ENCODE results near the gene LRG1.

The LRG1 gene

GRCh38 chr19:4516939-4517300, 22.9 kb downstream of the LRG1 start:
- Histone ChIP-seq H3K36me3 (ENCODE audit: control insufficient read depth, insufficient read depth, low read length) (no peaks in the 10 kb centered on the region), H3K4me3 (replicated peaks; ENCODE audit: low read depth, low read length) (no peak overlapping the region), H3K27me3 (replicated peaks; ENCODE audit: control insufficient read depth, insufficient read depth, low read length) (no peaks in the 10 kb centered on the region)
- TF ChIP-seq CTCF (IDR thresholded peaks at IDR 0.05; ENCODE audit: insufficient read depth, low read length, poor library complexity, severe bottlenecking): no peak
- no peak for DNase-seq (ENCODE audit: extremely low read depth, insufficient read length)

GRCh38 chr19:4516199-4516938, 23.5 kb downstream of the LRG1 start:
- Histone ChIP-seq H3K4me3 (replicated peaks; ENCODE audit: low read depth, low read length) (no peak overlapping the region), H3K27me3 (replicated peaks; ENCODE audit: control insufficient read depth, insufficient read depth, low read length) (no peaks in the 10 kb centered on the region), H3K36me3 (ENCODE audit: control insufficient read depth, insufficient read depth, low read length) (no peaks in the 10 kb centered on the region)
- no peak for TF ChIP-seq CTCF (IDR thresholded peaks at IDR 0.05; ENCODE audit: insufficient read depth, low read length, poor library complexity, severe bottlenecking)
- no peak for DNase-seq (ENCODE audit: extremely low read depth, insufficient read length)

GRCh38 chr19:4515732-4516131, 24.1 kb downstream of the LRG1 start:
- H3K4me3 ChIP-seq (replicated peaks; ENCODE audit: low read depth, low read length): no peak overlapping the region
- no peaks in the 10 kb centered on the region for H3K36me3 ChIP-seq (ENCODE audit: control insufficient read depth, insufficient read depth, low read length)
- DNase-seq (ENCODE audit: extremely low read depth, insufficient read length): no peak
- H3K27me3 ChIP-seq (replicated peaks; ENCODE audit: control insufficient read depth, insufficient read depth, low read length): no peaks in the 10 kb centered on the region
- TF ChIP-seq CTCF (IDR thresholded peaks at IDR 0.05; ENCODE audit: insufficient read depth, low read length, poor library complexity, severe bottlenecking): no peak

- TF ChIP-seq CTCF (IDR thresholded peaks at IDR 0.05; ENCODE audit: insufficient read depth, low read length, poor library complexity, severe bottlenecking): no peak
These were observed 26.6 kb downstream of the LRG1 start for GRCh38 chr19:4513248-4513647.

GRCh38 chr19:4512070-4512469, 27.8 kb downstream of the LRG1 start:
- Histone ChIP-seq H3K4me3 (replicated peaks; ENCODE audit: low read depth, low read length) (no peak overlapping the region), H3K27me3 (replicated peaks; ENCODE audit: control insufficient read depth, insufficient read depth, low read length) (no peaks in the 10 kb centered on the region), H3K36me3 (ENCODE audit: control insufficient read depth, insufficient read depth, low read length) (no peaks in the 10 kb centered on the region)
- no peak for TF ChIP-seq CTCF (IDR thresholded peaks at IDR 0.05; ENCODE audit: insufficient read depth, low read length, poor library complexity, severe bottlenecking)
- DNase-seq (ENCODE audit: extremely low read depth, insufficient read length): no peak

More at GRCh38 chr19:4513248-4513647, 26.6 kb downstream of the LRG1 start:
- Histone ChIP-seq H3K36me3 (ENCODE audit: control insufficient read depth, insufficient read depth, low read length) (no peaks in the 10 kb centered on the region), H3K27me3 (replicated peaks; ENCODE audit: control insufficient read depth, insufficient read depth, low read length) (no peaks in the 10 kb centered on the region), H3K4me3 (replicated peaks; ENCODE audit: low read depth, low read length) (no peak overlapping the region)
- DNase-seq (ENCODE audit: extremely low read depth, insufficient read length): no peak

Data from GM06990 (cell line).